WTC11 (cell line): ENCODE measurements around the gene SPSB4.

ENCODE experiments used
- CREB1 ChIP-seq: sonication (generic); formaldehyde crosslinking; IDR thresholded peaks from 2 replicates; pipeline ENCODE4 v1.8.0; 2023; ENCODE audit warnings: mild to moderate bottlenecking, missing genetic modification reagents
- CTCF ChIP-seq: fragments of 200-600 bp; IDR thresholded peaks from 2 replicates; pipeline ENCODE4 v1.8.0; 2022; ENCODE audit warnings: antibody characterized with exemption
- E2F4 ChIP-seq: sonication (generic); formaldehyde crosslinking; IDR thresholded peaks from 2 replicates; pipeline ENCODE4 v1.8.1; 2022; ENCODE audit warnings: low read depth, mild to moderate bottlenecking, moderate library complexity, missing genetic modification reagents, borderline replicate concordance
- KAT7 ChIP-seq: sonication (generic); formaldehyde crosslinking; IDR thresholded peaks from 2 replicates; pipeline ENCODE4 v1.8.1; 2023; ENCODE audit warnings: missing genetic modification reagents, mild to moderate bottlenecking, borderline replicate concordance
- MAX ChIP-seq: sonication (generic); formaldehyde crosslinking; IDR thresholded peaks from 2 replicates; pipeline ENCODE4 v1.8.0; 2022; ENCODE audit warnings: mild to moderate bottlenecking, missing genetic modification reagents

- TF ChIP-seq CTCF (no peak), MAX (CRISPR knock-in tag) (no peak), KAT7 (CRISPR knock-in tag) (no peak), E2F4 (CRISPR knock-in tag) (no peak), CREB1 (CRISPR knock-in tag) (no peak)
Measured at GRCh38 chr3:141178026-141178425, 126.9 kb downstream of the SPSB4 start.
